CD4-positive, CD25-positive, alpha-beta regulatory T cell (primary cell): Measurements from ENCODE around the gene C21orf91. TPM values are rescaled to one million over a fixed set of nuclear protein-coding genes. Genes with fewer than 3 reads are reported as not detected.

Experiments
- polyA plus RNA-seq, 4 donors: library from polyadenylated mRNA; unstranded; fragments of 300-500 nt; fragmentation: Illumina TruSeq; gene quantifications; one replicate each; pipeline ENCODE4 v1.2.3, GENCODE V29; 2021
- total RNA-seq: library from RNA; stranded (reverse); gene quantifications from one replicate; pipeline ENCODE4 v1.2.3, GENCODE V29; 2022

Gene C21orf91
- total and polyA plus RNA-seq, 5 donors from 2014 or later = 59.3 to 74.6 (median 67.8) TPM

Other genes starting within 250 kb of the C21orf91 start
- gene BTG3, start 206.5 kb downstream of the C21orf91 start, total RNA-seq = 137 TPM
- gene BTG3, start 206.5 kb downstream of the C21orf91 start, polyA plus RNA-seq = 10 to 100 TPM; 17.3 to 28.1 (median 18.9) TPM